PC-9 (cell line): ENCODE measurements around the gene DYNC1I2.

ENCODE experiments used
- EZH2 ChIP-seq: fragments of 200-600 bp; sonication (generic); IDR thresholded peaks from 2 replicates; pipeline ENCODE4 v1.8.0; 2017; ENCODE audit warnings: antibody characterized with exemption, low read depth
- TF ChIP-seq, protein P1 (sequence below): fragments of 200-600 bp; sonication (generic); conservative IDR thresholded peaks from 2 replicates; pipeline ENCODE4 v1.6.1; 2017; ENCODE audit warnings: mixed run types, antibody characterized with exemption, mild to moderate bottlenecking, moderate library complexity

DNA sequence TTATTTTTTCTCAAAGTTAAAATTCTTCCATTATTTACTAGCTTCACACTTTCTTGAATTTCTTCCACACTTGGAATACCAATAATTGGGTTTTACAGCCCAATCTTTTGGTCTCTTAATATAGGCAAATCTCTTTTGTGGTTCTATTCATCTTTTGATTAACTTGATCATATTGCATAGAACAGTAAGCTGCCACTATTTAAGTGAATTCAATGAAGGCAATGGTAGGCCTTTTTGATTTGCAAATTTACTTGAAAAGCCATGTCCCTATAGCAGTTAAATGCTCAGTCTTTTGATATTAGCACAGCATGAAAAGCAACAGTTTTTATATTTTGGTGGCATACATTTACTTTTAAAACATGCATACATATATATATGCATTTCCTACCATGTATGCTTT, 20.2 kb upstream of the DYNC1I2 start:
- TF ChIP-seq, protein P1, sequence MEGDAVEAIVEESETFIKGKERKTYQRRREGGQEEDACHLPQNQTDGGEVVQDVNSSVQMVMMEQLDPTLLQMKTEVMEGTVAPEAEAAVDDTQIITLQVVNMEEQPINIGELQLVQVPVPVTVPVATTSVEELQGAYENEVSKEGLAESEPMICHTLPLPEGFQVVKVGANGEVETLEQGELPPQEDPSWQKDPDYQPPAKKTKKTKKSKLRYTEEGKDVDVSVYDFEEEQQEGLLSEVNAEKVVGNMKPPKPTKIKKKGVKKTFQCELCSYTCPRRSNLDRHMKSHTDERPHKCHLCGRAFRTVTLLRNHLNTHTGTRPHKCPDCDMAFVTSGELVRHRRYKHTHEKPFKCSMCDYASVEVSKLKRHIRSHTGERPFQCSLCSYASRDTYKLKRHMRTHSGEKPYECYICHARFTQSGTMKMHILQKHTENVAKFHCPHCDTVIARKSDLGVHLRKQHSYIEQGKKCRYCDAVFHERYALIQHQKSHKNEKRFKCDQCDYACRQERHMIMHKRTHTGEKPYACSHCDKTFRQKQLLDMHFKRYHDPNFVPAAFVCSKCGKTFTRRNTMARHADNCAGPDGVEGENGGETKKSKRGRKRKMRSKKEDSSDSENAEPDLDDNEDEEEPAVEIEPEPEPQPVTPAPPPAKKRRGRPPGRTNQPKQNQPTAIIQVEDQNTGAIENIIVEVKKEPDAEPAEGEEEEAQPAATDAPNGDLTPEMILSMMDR = no peak
- no peak for TF ChIP-seq EZH2
